Measurements from ENCODE around the gene HACD4.
"Not testable (repeated sequence)": the region's sequence is repeated elsewhere in the genome, so short reads cannot be mapped to it uniquely, and the experiment has no call there.

Gene HACD4

GRCh38 chr9:20973246-20973947 is 58.0 kb downstream of the HACD4 start:
- H3K4me3 ChIP-seq (ENCODE audit: low read depth, low read length), result not testable (repeated sequence)

GRCh38 chr9:20972684-20973083 is 58.8 kb downstream of the HACD4 start:
- H3K4me3 ChIP-seq (ENCODE audit: low read depth, low read length), result no peak overlapping the region

GRCh38 chr9:20962536-20963225 is 68.8 kb downstream of the HACD4 start:
- no peak overlapping the region for H3K4me3 ChIP-seq (ENCODE audit: low read depth, low read length)

GRCh38 chr9:20950707-20951106 is 80.7 kb downstream of the HACD4 start:
- no peak overlapping the region for H3K4me3 ChIP-seq (ENCODE audit: low read depth, low read length)
